GM12878 (cell line): ENCODE measurements around the gene SGF29. TPM values are rescaled to one million over a fixed set of nuclear protein-coding genes. Genes with fewer than 3 reads are reported as not detected.

Source experiments
- ATF7 ChIP-seq: fragments of 450-650 bp; IDR thresholded peaks from 2 replicates; pipeline ENCODE4 v1.6.1; 2016; ENCODE audit warnings: low read depth, mild to moderate bottlenecking
- BHLHE40 ChIP-seq, 2 experiments: fragments of 450-650 bp in 1 of 2; IDR thresholded peaks; 2 replicates each; pipeline ENCODE4 v1.6.1; 2011 to 2017; ENCODE audit warnings: low read depth in 2 of 2, borderline replicate concordance in 1 of 2, improper control_type of control experiment in 1 of 2, low read length in 1 of 2, mild to moderate bottlenecking in 1 of 2
- CHD4 ChIP-seq: fragments of 200-600 bp; sonication (generic); IDR thresholded peaks from 2 replicates; pipeline ENCODE4 v1.6.1; 2016; ENCODE audit warnings: mild to moderate bottlenecking
- CREM ChIP-seq: IDR thresholded peaks from 2 replicates; pipeline ENCODE4 v1.6.1; 2014; ENCODE audit warnings: antibody characterized with exemption, low read depth
- CTCF ChIP-seq, 3 experiments: IDR thresholded peaks in 2 of 3; conservative IDR thresholded peaks in 1 of 3; 2 replicates each; pipeline ENCODE4 v1.5.1; 2011; ENCODE audit warnings: low read depth in 3 of 3, low read length in 3 of 3, mild to moderate bottlenecking in 3 of 3, control low read depth in 2 of 3, moderate library complexity in 2 of 3, inconsistent platforms in 1 of 3, mixed read lengths in 1 of 3; ENCODE audit not compliant: control insufficient read depth in 2 of 3, insufficient read depth in 1 of 3; ENCODE audit errors: extremely low read depth in 1 of 3
- E2F4 ChIP-seq: IDR thresholded peaks from 2 replicates; pipeline ENCODE4 v1.6.1; 2012; ENCODE audit warnings: low read depth, low read length, improper control_type of control experiment
- ELK1 ChIP-seq: IDR thresholded peaks from 2 replicates; pipeline ENCODE4 v1.6.1; 2012; ENCODE audit warnings: low read depth, low read length, improper control_type of control experiment
- GATAD2B ChIP-seq: fragments of 450-650 bp; conservative IDR thresholded peaks from 2 replicates; pipeline ENCODE4 v1.6.1; 2017; ENCODE audit warnings: low read depth, mild to moderate bottlenecking, moderate library complexity
- IRF4 ChIP-seq: IDR thresholded peaks from 2 replicates; pipeline ENCODE4 v1.6.1; 2011; ENCODE audit warnings: low read depth, low read length
- LARP7 ChIP-seq: fragments of 450-650 bp; IDR thresholded peaks from 2 replicates; pipeline ENCODE4 v1.6.1; 2017; ENCODE audit warnings: mild to moderate bottlenecking
- MAX ChIP-seq: IDR thresholded peaks from 2 replicates; pipeline ENCODE4 v1.6.1; 2012; ENCODE audit warnings: low read depth, low read length, improper control_type of control experiment
- NBN ChIP-seq: fragments of 450-650 bp; IDR thresholded peaks from 2 replicates; pipeline ENCODE4 v1.6.1; 2016
- NR2C1 ChIP-seq: fragments of 450-650 bp; IDR thresholded peaks from 2 replicates; pipeline ENCODE4 v1.6.1; 2017; ENCODE audit warnings: antibody characterized with exemption, mild to moderate bottlenecking, moderate library complexity
- NR2F1 ChIP-seq: fragments of 450-650 bp; conservative IDR thresholded peaks from 2 replicates; pipeline ENCODE4 v1.6.1; 2017; ENCODE audit warnings: mild to moderate bottlenecking
- PKNOX1 ChIP-seq: fragments of 450-650 bp; IDR thresholded peaks from 2 replicates; pipeline ENCODE4 v1.6.1; 2016; ENCODE audit warnings: mild to moderate bottlenecking
- PML ChIP-seq: IDR thresholded peaks from 2 replicates; pipeline ENCODE4 v1.6.1; 2012; ENCODE audit warnings: low read length, inconsistent platforms
- POLR2A ChIP-seq: IDR thresholded peaks from 2 replicates; pipeline ENCODE4 v1.6.1; 2011; ENCODE audit warnings: low read depth, mild to moderate bottlenecking, low read length
- POU2F2 ChIP-seq: IDR thresholded peaks from 3 replicates; pipeline ENCODE4 v1.6.1; 2011; ENCODE audit warnings: low read depth, mild to moderate bottlenecking, low read length, borderline replicate concordance
- RFX5 ChIP-seq: IDR thresholded peaks from 2 replicates; pipeline ENCODE4 v1.6.1; 2011; ENCODE audit warnings: low read depth, low read length, improper control_type of control experiment
- RUNX3 ChIP-seq: IDR thresholded peaks from 2 replicates; pipeline ENCODE4 v1.6.1; 2012; ENCODE audit warnings: low read length, inconsistent platforms
- SIX5 ChIP-seq: IDR thresholded peaks from 2 replicates; pipeline ENCODE4 v1.6.1; 2011; ENCODE audit warnings: mild to moderate bottlenecking, low read depth, low read length, moderate library complexity; ENCODE audit not compliant: severe bottlenecking
- SMAD5 ChIP-seq: IDR thresholded peaks from 2 replicates; pipeline ENCODE4 v1.6.1; 2016; ENCODE audit warnings: antibody characterized with exemption, low read depth
- SUZ12 ChIP-seq: fragments of 200-600 bp; sonication (generic); IDR thresholded peaks from one replicate; pipeline ENCODE4 v1.6.1; 2018; ENCODE audit warnings: antibody characterized with exemption, mild to moderate bottlenecking; ENCODE audit not compliant: unreplicated experiment
- TCF3 ChIP-seq: IDR thresholded peaks from 2 replicates; pipeline ENCODE4 v1.6.1; 2012; ENCODE audit warnings: low read depth, mild to moderate bottlenecking, low read length, borderline replicate concordance; ENCODE audit not compliant: insufficient read depth
- ZNF384 ChIP-seq: IDR thresholded peaks from 2 replicates; pipeline ENCODE4 v1.6.1; 2012; ENCODE audit warnings: low read depth, mild to moderate bottlenecking, low read length, improper control_type of control experiment, borderline replicate concordance
- polyA plus RNA-seq, 11 experiments: library from polyadenylated mRNA; depleted of rRNA in 4 of 11; unstranded in 6 of 11; stranded (reverse) in 5 of 11; fragments of >200 nt; fragmentation: Nextera tagmentation in 4 of 11; fragmentation: Illumina TruSeq in 1 of 11; extraction: Ambion mirVana in 4 of 11; extraction: Trizol in 1 of 11; gene quantifications; 1 replicate in 1 of 11; 2 replicates in 10 of 11; pipeline versions ENCODE4 v1.2.1 to v1.2.3, GENCODE V29; 2011 to 2016; ENCODE audit warnings: inconsistent platforms in 2 of 11, missing spikeins in 2 of 11, low read depth in 1 of 11
- total RNA-seq, 4 experiments: library from RNA; depleted of rRNA in 3 of 4; stranded (reverse); fragments of >200 nt in 3 of 4; fragmentation: Illumina TruSeq in 1 of 4; extraction: Trizol in 1 of 4; gene quantifications; 2 replicates each; pipeline versions ENCODE4 v1.2.1 to v1.2.3, GENCODE V29; 2013 to 2021

SGF29 gene
- total and polyA plus RNA-seq, 10 of the 15 experiments (the other 5 are each of a cell fraction or from before 2014, with no cell fraction given): 2.2 to 20.1 (median 12.3) TPM

- peak; percentile 93 for TF ChIP-seq NBN
- TF ChIP-seq SIX5: peak; percentile 89
- TF ChIP-seq MAX: peak; percentile 44; the same call in 1 of the 2 replicates
- TF ChIP-seq NR2C1: 0 out of 2 replicates have a peak, but pooled peaks have one; percentile 33
- TF ChIP-seq POLR2A: peak; percentile 98
- TF ChIP-seq ELK1: no peak
- TF ChIP-seq RUNX3: peak; percentile 72
- TF ChIP-seq RFX5: no peak; the same call in 1 of the 2 replicates
- peak; percentile 18 to 42 (median 26); a peak in 3 of 6 replicates for TF ChIP-seq CTCF (IDR thresholded peaks at IDR 0.05 in 2 of 3, conservative IDR thresholded peaks at IDR 0.05 in 1 of 3; ENCODE audit: control insufficient read depth in 2 of 3, extremely low read depth in 1 of 3, insufficient read depth in 1 of 3, low read depth in 3 of 3, low read length in 3 of 3)
- peak; percentile 59; the same call in 1 of the 2 replicates for TF ChIP-seq SMAD5
- 0 out of 2 replicates have a peak, but pooled peaks have one; percentile 13 for TF ChIP-seq TCF3
- TF ChIP-seq ATF7: peak; percentile 67
- TF ChIP-seq IRF4: peak; percentile 61; the same call in 1 of the 2 replicates
- 0 out of 2 replicates have a peak, but pooled peaks have one; percentile 36 for TF ChIP-seq E2F4
- TF ChIP-seq POU2F2: peak; percentile 78; the same call in 2 of the 3 replicates
- peak; percentile 85 for TF ChIP-seq ZNF384
- TF ChIP-seq NR2F1: peak; percentile 68
- peak; percentile 96 for TF ChIP-seq CREM
- TF ChIP-seq SUZ12: no peak
- 0 out of 2 replicates have a peak, but pooled peaks have one; percentile 48 for TF ChIP-seq GATAD2B
- peak; percentile 86; the same call in 1 of the 2 replicates for TF ChIP-seq LARP7
- TF ChIP-seq BHLHE40 (IDR thresholded peaks at IDR 0.05; ENCODE audit: borderline replicate concordance in 1 of 2, low read depth in 2 of 2, low read length in 1 of 2): peak in 1 of 2 experiments; percentile 76; a peak in 2 of 4 replicates
- TF ChIP-seq PKNOX1: peak; percentile 81
- peak; percentile 92; the same call in 1 of the 2 replicates for TF ChIP-seq PML
- no peak for TF ChIP-seq CHD4
Measured at GRCh38 chr16:28553776-28554633, at the start of gene SGF29 (continued).
